OCI-M2 (cell line): Measurements from ENCODE around the gene LRRTM2.
"Not testable (repeated sequence)": the region's sequence is repeated elsewhere in the genome, so short reads cannot be mapped to it uniquely, and the experiment has no call there.

ENCODE experiments used
- DNase-seq: peaks from one replicate; lab custom pipeline; 2025; ENCODE audit not compliant: unreplicated experiment; lab: John Stamatoyannopoulos, UW

LRRTM2 gene

GRCh38 chr5:138874771-138875551, at the start of gene LRRTM2:
TSS of gene LRRTM2 (minus strand) at chr5:138875335. CDS start at chr5:138874911, 424 bp downstream.
- no peak for DNase-seq

GRCh38 chr5:138922494-138922893, 47.4 kb upstream of the LRRTM2 start:
- no peak for DNase-seq

- not testable (repeated sequence) for DNase-seq
These were observed 46.2 kb upstream of the LRRTM2 start for GRCh38 chr5:138921362-138921761.

- no peak for DNase-seq
These were observed 45.0 kb upstream of the LRRTM2 start for GRCh38 chr5:138920181-138920580.

GRCh38 chr5:138918686-138919085, 43.6 kb upstream of the LRRTM2 start:
- no peak for DNase-seq

GRCh38 chr5:138914338-138914737, 39.2 kb upstream of the LRRTM2 start:
- DNase-seq: no peak

- no peak for DNase-seq
These were observed 38.6 kb upstream of the LRRTM2 start for GRCh38 chr5:138913773-138914172.

- no peak for DNase-seq
These were observed 37.0 kb upstream of the LRRTM2 start for GRCh38 chr5:138912093-138912492.

- no peak for DNase-seq
These were observed 36.3 kb upstream of the LRRTM2 start for GRCh38 chr5:138911441-138911840.

GRCh38 chr5:138910546-138911185, 35.5 kb upstream of the LRRTM2 start:
- DNase-seq: no peak

- no peak for DNase-seq
These were observed 34.6 kb upstream of the LRRTM2 start for GRCh38 chr5:138909734-138910133.

GRCh38 chr5:138905541-138905940, 30.4 kb upstream of the LRRTM2 start:
- no peak for DNase-seq

- no peak for DNase-seq
These were observed 28.1 kb upstream of the LRRTM2 start for GRCh38 chr5:138903130-138903775.

- DNase-seq: no peak
These were observed 26.6 kb upstream of the LRRTM2 start for GRCh38 chr5:138901716-138902115.

GRCh38 chr5:138900281-138900965, 25.3 kb upstream of the LRRTM2 start:
- no peak for DNase-seq

GRCh38 chr5:138898742-138899141, 23.6 kb upstream of the LRRTM2 start:
- no peak for DNase-seq

- no peak for DNase-seq
These were observed 23.2 kb upstream of the LRRTM2 start for GRCh38 chr5:138898299-138898698.

GRCh38 chr5:138895918-138896317, 20.8 kb upstream of the LRRTM2 start:
- DNase-seq: no peak

- no peak for DNase-seq
These were observed 15.5 kb upstream of the LRRTM2 start for GRCh38 chr5:138890644-138891043.

- DNase-seq: no peak
These were observed 14.9 kb upstream of the LRRTM2 start for GRCh38 chr5:138889994-138890393.

- DNase-seq: no peak
These were observed 9.4 kb upstream of the LRRTM2 start for GRCh38 chr5:138884554-138884953.
